DMS114 treated with DMSO at 0.1 percent for 48 hours (cell line): ENCODE data around the gene PRKCQ.
A peak's percentile ranks its signal among the peaks of the same experiment; 100 is the strongest.
"Not testable (repeated sequence)": the region's sequence is repeated elsewhere in the genome, so short reads cannot be mapped to it uniquely, and the experiment has no call there.

ENCODE experiments used
- DNase-seq: peaks from one replicate; lab custom pipeline; 2025; ENCODE audit not compliant: unreplicated experiment; lab: John Stamatoyannopoulos, UW

Gene PRKCQ

GRCh38 chr10:6463366-6463765 lies 116.7 kb downstream of the PRKCQ start:
- no peak for DNase-seq

GRCh38 chr10:6461961-6462360 lies 118.1 kb downstream of the PRKCQ start:
- no peak for DNase-seq

DNA sequence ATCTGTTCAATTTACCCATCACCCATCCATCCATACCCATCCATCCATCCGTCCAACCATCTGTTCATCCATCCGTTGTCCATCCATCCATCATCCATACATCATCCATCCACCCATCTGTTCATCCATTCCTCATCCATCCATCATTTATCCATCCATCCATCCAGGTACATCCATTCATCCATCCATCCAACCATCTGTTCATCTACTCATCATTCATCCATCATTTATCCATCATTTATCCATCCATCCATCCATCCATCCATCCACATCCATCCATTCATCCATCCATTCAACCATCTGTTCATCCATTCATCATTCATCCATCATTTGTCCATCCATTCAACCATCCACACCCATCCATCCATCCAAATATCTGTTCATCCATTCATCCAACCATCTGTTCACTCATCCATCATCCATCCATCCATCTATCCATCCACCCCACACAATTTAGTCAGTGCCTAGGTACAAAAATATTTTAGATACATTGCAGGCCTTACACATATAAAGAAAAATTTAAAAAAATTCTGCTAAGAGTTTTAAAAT lies 119.1 kb downstream of the PRKCQ start:
- no peak for DNase-seq

DNA sequence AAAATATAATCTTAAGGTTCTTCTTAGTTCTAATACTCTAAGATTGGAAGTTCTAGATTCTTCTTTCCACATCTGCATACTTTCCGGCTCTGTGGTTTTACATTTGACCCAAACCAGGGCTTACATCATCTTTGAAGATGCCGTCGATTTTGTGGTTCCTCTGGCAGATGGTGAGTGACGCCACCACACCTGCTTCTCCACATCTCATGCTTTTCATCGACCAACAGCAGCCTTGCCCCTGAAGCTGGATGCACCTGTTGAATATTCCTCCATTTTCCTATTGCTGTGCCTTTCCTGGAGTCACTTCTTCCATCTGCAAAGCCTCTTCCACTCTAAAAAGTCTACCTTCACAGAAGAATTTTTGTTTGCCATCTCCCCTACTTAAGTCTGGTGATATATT lies 121.3 kb downstream of the PRKCQ start:
- DNase-seq, result no peak

GRCh38 chr10:6457376-6457775 lies 122.7 kb downstream of the PRKCQ start:
- DNase-seq, result no peak

DNA sequence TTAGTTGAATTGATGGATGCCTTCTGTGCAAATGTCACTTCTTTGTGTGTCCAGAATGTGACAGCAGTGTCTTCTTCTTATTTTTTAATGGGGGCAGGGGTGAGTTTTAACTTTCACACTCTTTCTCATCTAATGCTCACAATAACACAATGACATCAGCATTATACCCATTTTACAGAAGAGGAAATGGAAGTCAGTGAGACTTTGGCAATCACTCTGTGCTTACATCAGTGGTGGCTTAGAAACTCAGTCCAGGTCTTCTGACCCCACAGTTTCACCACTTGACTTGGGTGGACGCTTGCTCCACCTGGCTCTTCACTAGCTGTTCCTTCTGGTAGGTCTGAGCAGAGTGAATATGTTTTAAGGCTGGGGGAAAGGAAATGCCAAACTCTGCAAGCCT lies 124.0 kb downstream of the PRKCQ start:
- DNase-seq, result no peak

GRCh38 chr10:6455592-6455991 lies 124.5 kb downstream of the PRKCQ start:
- no peak for DNase-seq

DNA sequence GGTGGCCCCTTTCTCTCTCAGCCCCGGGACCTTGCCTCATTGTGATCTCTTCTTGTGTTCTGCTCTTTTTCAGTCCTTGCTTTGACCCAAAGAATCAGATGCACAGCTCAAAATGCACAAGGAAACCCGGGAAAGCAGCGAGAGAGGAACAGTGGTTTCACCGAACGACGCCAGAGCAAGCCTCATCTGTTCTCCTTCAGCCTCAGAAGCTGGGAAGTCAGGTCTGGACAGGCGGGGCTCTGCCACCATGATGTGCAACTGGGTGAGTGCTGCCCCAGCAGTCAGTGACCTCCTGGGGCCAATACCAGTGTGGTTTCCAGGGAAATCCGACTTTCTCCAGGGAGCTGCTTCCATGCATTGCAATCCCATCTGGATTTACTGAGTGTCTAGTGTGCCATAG lies 133.4 kb downstream of the PRKCQ start:
- no peak for DNase-seq

DNA sequence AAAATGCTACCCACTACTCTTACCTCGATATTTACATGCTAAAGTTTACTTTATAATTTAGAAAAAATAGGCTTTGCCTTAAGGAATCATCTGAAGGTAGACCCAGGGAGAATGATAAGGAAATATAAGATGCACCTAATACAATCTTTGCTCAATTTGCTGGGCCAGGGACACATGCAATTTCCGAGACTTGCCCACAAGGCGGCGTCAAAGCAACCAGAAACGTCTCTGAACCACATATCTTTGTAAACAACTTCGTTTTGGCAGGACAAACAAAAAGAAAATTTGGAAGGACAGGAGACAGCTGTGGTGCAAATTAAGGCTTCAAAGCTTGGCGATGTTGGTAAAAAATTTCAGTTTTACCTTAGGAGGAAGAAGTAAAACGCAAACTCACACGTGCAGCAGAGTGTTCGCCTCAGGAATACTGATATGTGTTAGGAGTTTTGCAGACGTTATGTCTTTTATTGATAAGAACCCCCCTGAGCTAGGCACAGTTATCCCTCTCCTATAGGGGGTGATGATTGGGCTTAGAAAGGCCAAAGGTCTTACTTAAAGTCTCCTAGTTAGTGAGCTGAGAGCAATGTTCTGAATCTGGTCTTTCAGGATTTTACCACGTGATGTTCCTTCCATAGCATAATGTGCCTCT lies 134.3 kb downstream of the PRKCQ start:
- DNase-seq, result peak; percentile 13

GRCh38 chr10:6439875-6440274 lies 140.2 kb downstream of the PRKCQ start:
- DNase-seq, result not testable (repeated sequence)

GRCh38 chr10:6431861-6432260 lies 148.2 kb downstream of the PRKCQ start:
- DNase-seq, result no peak

GRCh38 chr10:6431186-6431585 lies 148.9 kb downstream of the PRKCQ start:
- DNase-seq, result no peak

GRCh38 chr10:6430423-6430980 lies 149.6 kb downstream of the PRKCQ start:
- DNase-seq, result no peak

DNA sequence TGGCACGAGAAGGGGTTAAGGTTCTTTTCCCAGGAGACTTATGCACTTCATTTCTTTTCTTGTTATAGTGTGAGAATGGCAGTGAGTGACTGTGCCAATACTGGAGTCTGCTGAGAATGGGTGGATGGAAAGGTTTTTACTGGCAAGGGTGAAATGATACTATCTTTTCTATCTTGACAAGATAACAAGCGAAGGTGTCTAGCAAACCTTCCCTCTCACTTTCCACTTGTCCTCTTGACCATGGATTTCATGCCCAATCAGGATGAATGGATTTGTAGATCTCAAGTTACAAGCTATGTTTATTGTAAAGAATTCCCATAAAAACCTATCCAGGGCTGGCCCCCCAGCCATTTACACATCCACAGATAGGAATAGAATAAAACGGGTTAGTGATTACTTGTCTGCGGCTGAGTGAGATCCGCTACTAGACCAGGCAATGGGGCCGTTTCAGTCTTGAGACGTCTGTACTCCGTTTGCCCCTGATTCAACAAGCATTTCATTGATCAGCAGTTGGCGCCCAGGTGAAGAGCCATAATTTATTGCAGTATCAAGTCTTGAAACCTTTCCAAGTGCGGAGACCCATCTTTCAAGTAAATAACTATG lies 152.6 kb downstream of the PRKCQ start:
- DNase-seq, result no peak

- DNase-seq, result no peak
Measured at GRCh38 chr10:6426317-6426716, 153.8 kb downstream of the PRKCQ start.

GRCh38 chr10:6423413-6424170 lies 156.5 kb downstream of the PRKCQ start:
- no peak for DNase-seq

- DNase-seq, result no peak
Measured at GRCh38 chr10:6423004-6423403, 157.1 kb downstream of the PRKCQ start.

GRCh38 chr10:6418613-6419216 lies 161.4 kb downstream of the PRKCQ start:
- no peak for DNase-seq

DNA sequence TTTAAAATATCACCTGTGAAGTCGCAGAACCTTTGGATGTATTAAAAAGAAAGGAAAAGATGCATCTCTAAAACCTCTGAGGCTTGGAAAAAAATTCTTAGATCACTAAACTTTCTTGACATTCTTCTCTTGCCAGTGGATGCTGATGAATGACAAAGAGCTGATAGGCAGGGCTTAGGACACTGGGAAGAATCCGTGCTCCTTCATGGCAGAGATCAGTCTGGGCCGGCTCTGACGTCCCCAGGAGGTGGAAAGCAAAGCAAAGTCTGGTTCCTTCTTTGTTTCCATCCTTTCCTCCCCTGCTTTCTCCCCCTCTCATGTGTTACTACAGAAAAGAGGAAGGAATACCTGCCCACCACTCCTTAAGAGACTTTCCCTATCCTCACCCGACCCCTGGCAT lies 161.9 kb downstream of the PRKCQ start:
- DNase-seq, result no peak

- peak; percentile 62 for DNase-seq
Measured at GRCh38 chr10:6416892-6417512, 163.1 kb downstream of the PRKCQ start.

GRCh38 chr10:6411436-6411835 lies 168.6 kb downstream of the PRKCQ start:
- DNase-seq, result no peak
